HFFc6 (cell line): ENCODE measurements around the gene TMEM181. TPM values are rescaled to one million over a fixed set of nuclear protein-coding genes. Genes with fewer than 3 reads are reported as not detected.

ENCODE experiments used
- DNase-seq: peaks from one replicate; pipeline ENCODE4 v3.0.0-alpha.2; 2018
- H3K27ac Mint-ChIP-seq: 2 replicates; pipeline ENCODE4 v1.8.0; 2020; ENCODE audit warnings: mild to moderate bottlenecking, mixed read lengths
- H3K27me3 Mint-ChIP-seq: 2 replicates; pipeline ENCODE4 v1.8.0; 2021; ENCODE audit warnings: mild to moderate bottlenecking, moderate library complexity, mixed read lengths; ENCODE audit not compliant: insufficient read depth
- H3K36me3 Mint-ChIP-seq: 2 replicates; pipeline ENCODE4 v1.8.0; 2021; ENCODE audit warnings: low read depth, mixed read lengths
- H3K4me1 Mint-ChIP-seq: 2 replicates; pipeline ENCODE4 v1.8.0; 2020; ENCODE audit warnings: low read depth, mixed read lengths
- H3K4me3 Mint-ChIP-seq: 2 replicates; pipeline ENCODE4 v1.8.0; 2020; ENCODE audit warnings: mild to moderate bottlenecking, moderate library complexity, mixed read lengths
- H3K9me3 Mint-ChIP-seq: 2 replicates; pipeline ENCODE4 v1.8.0; 2020; ENCODE audit warnings: mild to moderate bottlenecking, mixed read lengths
- total RNA-seq, 6 experiments: library from RNA; stranded (reverse); fragmentation: NEBNext Ultra II Directional; extraction: Animal tissue kit (Norgen Biotek cat#: 25700); gene quantifications; 2 replicates in 1 of 6; 3 replicates in 5 of 6; pipeline ENCODE4 v1.2.3, GENCODE V29; 2021
- TF ChIP-seq, protein P1 (sequence below): fragments of 200-600 bp; sonication (generic); IDR thresholded peaks from 2 replicates; pipeline ENCODE4 v1.5.0; 2021; ENCODE audit warnings: antibody characterized with exemption, mild to moderate bottlenecking

Gene TMEM181
- total RNA-seq, 6 experiments from 2014 or later: 25.8 to 37.8 (median 30.1) TPM

DNA sequence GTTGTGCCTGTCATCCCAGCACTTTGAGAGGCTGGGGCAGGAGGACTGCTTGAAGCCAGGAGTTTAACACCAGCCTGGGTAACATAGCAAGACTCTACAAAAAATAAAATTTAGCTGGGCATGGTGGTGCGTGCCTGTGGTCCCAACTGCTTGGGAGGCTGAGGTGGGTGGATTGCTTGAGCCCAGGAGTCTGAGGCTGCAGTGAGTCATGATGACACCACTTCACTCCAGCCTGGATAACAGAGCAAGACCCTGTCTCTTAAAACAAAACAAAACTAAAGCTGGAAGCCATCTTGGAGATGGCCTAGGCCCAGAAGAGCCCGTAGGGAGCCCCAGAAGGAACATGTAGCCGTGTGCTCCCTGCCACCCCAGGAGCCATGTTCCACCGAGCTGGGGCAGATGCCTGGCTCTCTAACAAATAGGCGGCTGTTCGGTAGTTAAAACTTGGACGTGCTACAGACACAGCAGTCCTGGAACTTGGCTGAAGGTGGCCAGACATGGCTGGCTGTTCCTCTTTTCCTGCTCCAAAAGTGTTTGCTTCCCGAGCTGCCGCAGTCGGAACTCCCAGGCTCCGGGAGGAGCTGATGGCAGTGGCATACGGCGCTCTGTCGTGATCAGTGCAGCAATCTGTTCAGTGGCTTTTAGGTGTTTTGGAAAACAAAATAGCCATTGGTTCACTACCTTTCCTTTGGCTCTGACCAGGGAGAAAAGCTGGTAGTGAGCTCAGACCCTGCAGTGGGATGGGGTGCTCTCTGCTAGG, 47.7 kb downstream of the TMEM181 start:
- Mint-ChIP-seq H3K27me3 (no peaks in the 10 kb centered on the region), H3K4me1 (0 out of 2 replicates have a peak, but pooled peaks cover 8% of the 10 kb centered on the region), H3K36me3 (peaks cover 20% of the 10 kb centered on the region), H3K27ac (no peak overlapping the region), H3K9me3 (no peaks in the 10 kb centered on the region), H3K4me3 (no peak overlapping the region)
- TF ChIP-seq, protein P1, sequence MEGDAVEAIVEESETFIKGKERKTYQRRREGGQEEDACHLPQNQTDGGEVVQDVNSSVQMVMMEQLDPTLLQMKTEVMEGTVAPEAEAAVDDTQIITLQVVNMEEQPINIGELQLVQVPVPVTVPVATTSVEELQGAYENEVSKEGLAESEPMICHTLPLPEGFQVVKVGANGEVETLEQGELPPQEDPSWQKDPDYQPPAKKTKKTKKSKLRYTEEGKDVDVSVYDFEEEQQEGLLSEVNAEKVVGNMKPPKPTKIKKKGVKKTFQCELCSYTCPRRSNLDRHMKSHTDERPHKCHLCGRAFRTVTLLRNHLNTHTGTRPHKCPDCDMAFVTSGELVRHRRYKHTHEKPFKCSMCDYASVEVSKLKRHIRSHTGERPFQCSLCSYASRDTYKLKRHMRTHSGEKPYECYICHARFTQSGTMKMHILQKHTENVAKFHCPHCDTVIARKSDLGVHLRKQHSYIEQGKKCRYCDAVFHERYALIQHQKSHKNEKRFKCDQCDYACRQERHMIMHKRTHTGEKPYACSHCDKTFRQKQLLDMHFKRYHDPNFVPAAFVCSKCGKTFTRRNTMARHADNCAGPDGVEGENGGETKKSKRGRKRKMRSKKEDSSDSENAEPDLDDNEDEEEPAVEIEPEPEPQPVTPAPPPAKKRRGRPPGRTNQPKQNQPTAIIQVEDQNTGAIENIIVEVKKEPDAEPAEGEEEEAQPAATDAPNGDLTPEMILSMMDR: no peak
- DNase-seq: no peak

DNA sequence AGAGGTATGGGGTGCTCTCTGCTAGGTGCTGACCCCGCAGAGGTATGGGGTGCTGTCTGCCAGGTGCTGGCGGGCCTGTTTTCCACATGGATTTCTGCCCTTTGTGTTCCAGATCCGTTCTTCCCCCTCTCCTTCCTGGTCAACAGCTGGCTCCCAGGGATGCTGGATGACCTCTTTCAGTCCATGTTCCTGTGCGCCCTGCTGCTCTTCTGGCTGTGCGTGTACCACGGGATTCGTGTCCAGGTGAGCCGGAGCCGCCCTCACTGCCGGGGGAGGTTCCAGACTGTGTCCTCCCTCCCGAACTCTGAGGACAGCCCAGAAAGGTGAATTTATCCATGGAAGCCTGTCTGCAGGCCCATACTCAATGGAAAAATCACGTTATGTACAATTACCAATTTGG, 48.3 kb downstream of the TMEM181 start:
- H3K36me3 Mint-ChIP-seq: peaks cover 25% of the 10 kb centered on the region

DNA sequence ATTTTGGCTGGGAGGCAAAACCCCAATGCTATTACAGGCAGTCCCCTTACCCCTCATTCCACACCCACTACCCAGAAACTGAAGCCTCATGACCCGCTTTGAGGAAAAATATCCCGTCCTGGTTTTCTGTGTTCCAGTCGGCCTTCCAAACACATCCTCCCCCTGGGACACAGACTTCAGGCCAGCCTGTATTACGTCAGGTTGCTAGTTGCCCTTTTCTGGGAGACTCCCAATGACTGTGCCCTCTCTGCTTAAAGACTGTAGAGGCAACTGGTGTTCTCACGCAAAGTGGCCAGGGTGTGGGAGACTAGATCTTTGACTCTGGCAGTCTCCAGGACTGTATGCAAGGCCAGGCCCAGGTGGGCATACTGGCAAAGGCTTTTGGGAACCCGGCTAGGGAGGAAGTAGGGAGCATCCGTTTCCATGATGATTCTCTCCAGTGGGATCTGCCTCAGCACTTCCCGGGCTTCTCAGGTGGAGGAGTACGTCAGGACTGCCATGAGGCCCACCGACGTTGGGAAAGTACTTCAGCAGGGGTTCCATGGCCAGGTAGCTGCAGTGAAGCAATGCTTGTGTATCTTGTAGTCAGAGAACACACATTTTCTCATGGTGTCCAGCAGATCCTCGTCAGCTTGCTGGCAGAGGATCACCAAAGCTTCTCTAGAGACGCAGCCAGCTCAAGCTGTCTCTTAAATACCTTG, 49.7 kb downstream of the TMEM181 start:
- Mint-ChIP-seq H3K4me3 (no peak overlapping the region), H3K27ac (no peak overlapping the region), H3K27me3 (no peaks in the 10 kb centered on the region), H3K4me1 (0 out of 2 replicates have a peak, but pooled peaks cover 8% of the 10 kb centered on the region), H3K36me3 (peaks cover 32% of the 10 kb centered on the region), H3K9me3 (peaks cover 2% of the 10 kb centered on the region; the same call in 1 of the 2 replicates)
- DNase-seq: no peak
- TF ChIP-seq, protein P1: no peak

More for the DNA sequence above, 48.3 kb downstream of the TMEM181 start:
- H3K9me3 Mint-ChIP-seq: no peaks in the 10 kb centered on the region
- H3K27me3 Mint-ChIP-seq: no peaks in the 10 kb centered on the region
- H3K4me3 Mint-ChIP-seq: no peak overlapping the region
- 0 out of 2 replicates have a peak, but pooled peaks cover 8% of the 10 kb centered on the region for H3K4me1 Mint-ChIP-seq
- TF ChIP-seq, protein P1: no peak
- H3K27ac Mint-ChIP-seq: no peak overlapping the region
- DNase-seq: no peak

DNA sequence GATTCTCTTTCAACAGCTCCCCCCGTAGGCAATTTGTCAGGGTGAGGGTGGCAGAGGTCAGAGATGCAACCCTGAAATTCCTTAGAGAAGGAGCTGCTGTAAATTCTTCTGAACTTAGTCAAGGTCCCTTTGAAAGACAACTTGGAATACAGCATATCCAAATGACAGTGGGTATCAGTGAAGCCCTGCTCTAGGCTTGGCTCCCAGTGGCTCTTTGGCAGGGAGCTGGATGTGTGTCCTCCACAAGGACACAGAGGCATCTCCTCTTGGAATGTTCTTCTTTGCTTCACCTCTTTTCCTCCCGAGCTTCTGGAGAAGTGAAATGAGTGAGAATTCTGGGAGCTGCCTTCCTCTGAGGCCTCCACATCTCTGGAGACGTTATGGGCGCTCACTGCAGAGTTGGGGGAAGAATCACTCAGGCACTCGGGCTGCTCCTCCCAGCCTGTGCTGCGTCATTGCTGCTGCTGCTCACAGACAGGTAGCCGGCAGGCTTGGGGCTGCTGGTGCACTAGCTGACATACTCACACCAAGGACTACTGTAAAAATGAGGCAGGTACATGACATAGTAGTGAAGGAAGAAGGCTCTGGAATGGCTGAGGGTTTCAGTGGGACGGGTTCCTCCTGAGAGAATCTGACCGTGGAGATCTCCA, 50.6 kb downstream of the TMEM181 start:
- no peak for DNase-seq
- no peak overlapping the region; the same call in 1 of the 2 replicates for H3K4me3 Mint-ChIP-seq
- peaks cover 9% of the 10 kb centered on the region; the same call in 1 of the 2 replicates for H3K9me3 Mint-ChIP-seq
- TF ChIP-seq, protein P1: no peak
- 0 out of 2 replicates have a peak, but pooled peaks cover 8% of the 10 kb centered on the region for H3K4me1 Mint-ChIP-seq
- peaks cover 37% of the 10 kb centered on the region for H3K36me3 Mint-ChIP-seq
- no peak overlapping the region for H3K27ac Mint-ChIP-seq
- no peaks in the 10 kb centered on the region for H3K27me3 Mint-ChIP-seq

DNA sequence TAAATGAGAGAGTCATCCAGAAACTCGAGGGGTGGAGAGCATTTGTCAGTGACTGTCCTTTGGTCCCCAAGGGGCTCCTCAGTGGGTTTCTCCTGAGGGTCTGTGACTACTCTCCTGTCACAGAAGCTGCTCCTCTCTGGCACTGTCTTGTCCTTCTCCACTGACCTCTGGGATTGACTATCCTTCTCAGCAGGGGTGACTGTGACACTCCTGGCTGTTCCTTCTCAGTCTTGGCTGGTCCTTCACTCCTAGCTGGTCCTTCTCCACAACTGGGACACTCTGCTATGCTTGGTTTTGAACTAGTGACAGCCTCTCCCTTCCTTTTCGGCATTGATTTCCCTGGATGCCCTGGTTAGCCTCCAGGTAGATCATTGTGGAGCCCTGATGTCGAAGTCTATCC, 51.1 kb downstream of the TMEM181 start:
- Mint-ChIP-seq H3K9me3 (peaks cover 9% of the 10 kb centered on the region; the same call in 1 of the 2 replicates), H3K36me3 (peaks cover 38% of the 10 kb centered on the region), H3K27me3 (no peaks in the 10 kb centered on the region), H3K4me1 (0 out of 2 replicates have a peak, but pooled peaks cover 8% of the 10 kb centered on the region), H3K27ac (no peak overlapping the region), H3K4me3 (no peak overlapping the region)
- TF ChIP-seq, protein P1: no peak
- no peak for DNase-seq
